GM18498 (cell line): ENCODE results near the gene RGS9.
"Not testable (repeated sequence)": the region's sequence is repeated elsewhere in the genome, so short reads cannot be mapped to it uniquely, and the experiment has no call there.

Experiments used
- ATAC-seq: cut with Tn5 transposase; IDR thresholded peaks from one replicate; pipeline ENCODE4 v1.9.1; 2021; ENCODE audit warnings: mild to moderate bottlenecking, moderate library complexity; ENCODE audit not compliant: unreplicated experiment

The RGS9 gene

GRCh38 chr17:65180752-65181236, 43.6 kb downstream of the RGS9 start:
- not testable (repeated sequence) for ATAC-seq

GRCh38 chr17:65181237-65182061, 44.3 kb downstream of the RGS9 start:
- peak; percentile 66 for ATAC-seq

DNA sequence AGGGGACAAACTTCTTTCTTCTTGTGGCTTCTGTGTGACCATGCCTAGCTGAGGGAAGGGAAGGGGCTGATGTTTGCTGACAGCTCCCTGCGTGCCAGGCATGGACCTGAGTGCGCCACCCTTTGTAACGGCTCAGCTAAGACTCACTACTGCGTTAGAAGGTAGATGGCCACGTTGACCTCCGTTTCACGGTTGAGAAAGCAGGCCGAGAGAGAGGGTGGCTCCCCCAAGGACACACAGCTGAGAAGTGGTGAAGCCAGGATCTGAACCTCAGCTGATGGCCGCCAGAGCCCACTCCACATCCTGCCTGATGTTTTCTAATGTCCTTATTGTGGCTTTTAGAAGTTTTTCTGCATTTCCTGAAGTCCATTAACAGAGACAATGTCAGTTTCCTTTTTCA, 45.1 kb downstream of the RGS9 start:
- peak; percentile 43 for ATAC-seq

DNA sequence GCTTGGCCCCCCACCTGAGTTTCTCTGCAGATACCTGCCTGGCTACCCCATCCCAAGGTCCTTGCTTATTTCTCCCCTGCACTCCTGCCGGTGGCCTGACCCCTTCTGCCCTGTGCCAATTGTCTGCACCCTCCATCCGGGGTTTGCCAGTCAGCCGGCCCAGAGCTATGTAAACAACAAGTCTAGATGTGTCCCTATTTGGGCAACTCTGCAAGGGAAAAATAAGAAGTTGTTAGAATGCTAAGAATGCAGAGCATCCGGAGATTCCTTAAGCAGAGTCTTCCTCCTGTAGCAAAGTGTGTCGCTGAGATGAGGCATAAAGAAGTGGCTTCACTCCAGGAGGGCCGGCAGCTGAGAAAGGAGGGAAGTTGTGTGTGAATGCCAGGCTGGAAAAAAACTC, 46.6 kb downstream of the RGS9 start:
- ATAC-seq = no peak

GRCh38 chr17:65184235-65184959, 47.2 kb downstream of the RGS9 start:
- no peak for ATAC-seq

DNA sequence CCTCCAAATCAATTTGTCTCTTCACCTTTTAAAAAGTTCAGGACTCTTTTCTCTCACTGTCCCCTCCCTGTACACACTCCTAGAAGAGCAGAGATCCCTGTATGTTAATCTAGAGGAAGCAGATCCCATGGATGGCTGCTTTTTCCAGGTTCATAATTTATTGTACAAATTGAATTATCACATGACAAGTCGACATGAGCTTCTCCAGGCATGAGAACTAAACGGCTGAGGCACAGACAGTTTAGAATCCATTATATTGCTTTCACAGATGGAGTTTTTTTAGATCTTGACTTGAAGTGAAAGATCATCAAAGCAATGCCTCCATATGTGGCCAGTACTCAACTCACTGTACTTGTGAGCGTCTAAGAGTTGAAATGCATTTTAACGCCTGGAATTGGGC, 47.9 kb downstream of the RGS9 start:
- ATAC-seq = no peak

DNA sequence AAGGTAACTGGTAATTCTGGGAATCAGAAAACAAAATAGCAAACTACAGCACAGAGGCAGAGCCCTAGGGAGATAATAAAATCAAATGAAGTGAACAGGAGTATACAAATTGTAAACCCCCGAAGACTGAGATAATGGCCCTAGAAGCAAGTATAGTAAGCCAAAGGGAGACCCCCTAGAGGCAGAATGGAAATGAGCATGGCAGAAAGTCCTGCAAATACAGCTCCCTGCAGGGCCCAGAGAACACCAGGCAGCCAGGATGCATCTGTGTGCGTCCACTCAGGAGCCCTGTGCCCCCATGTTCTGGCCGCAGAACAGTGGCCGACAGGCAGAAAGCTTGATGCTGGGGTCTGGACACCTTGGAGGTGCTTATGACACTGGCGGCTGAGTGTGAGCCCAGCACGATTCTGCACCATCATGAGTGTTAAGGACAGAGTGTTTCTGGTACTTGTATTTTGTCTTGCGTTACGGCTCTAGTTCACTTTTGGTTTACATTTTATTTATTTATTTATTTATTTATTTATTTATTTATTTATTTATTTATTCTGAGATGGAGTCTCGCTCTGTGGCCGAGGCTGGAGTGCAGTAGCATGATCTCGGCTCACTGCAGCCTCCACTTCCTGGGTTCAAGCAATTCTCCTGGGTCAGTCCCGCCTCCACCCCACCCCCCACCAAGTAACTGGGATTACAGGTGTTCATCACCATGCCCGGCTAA, 48.7 kb downstream of the RGS9 start:
- ATAC-seq = no peak

- no peak for ATAC-seq
Observed at GRCh38 chr17:65190467-65191097, 53.4 kb downstream of the RGS9 start.

GRCh38 chr17:65191811-65192740, 54.9 kb downstream of the RGS9 start:
- ATAC-seq = no peak

- ATAC-seq = no peak
Observed at GRCh38 chr17:65193305-65193704, 56.1 kb downstream of the RGS9 start.

- ATAC-seq = no peak
Observed at GRCh38 chr17:65193716-65194293, 56.6 kb downstream of the RGS9 start.

DNA sequence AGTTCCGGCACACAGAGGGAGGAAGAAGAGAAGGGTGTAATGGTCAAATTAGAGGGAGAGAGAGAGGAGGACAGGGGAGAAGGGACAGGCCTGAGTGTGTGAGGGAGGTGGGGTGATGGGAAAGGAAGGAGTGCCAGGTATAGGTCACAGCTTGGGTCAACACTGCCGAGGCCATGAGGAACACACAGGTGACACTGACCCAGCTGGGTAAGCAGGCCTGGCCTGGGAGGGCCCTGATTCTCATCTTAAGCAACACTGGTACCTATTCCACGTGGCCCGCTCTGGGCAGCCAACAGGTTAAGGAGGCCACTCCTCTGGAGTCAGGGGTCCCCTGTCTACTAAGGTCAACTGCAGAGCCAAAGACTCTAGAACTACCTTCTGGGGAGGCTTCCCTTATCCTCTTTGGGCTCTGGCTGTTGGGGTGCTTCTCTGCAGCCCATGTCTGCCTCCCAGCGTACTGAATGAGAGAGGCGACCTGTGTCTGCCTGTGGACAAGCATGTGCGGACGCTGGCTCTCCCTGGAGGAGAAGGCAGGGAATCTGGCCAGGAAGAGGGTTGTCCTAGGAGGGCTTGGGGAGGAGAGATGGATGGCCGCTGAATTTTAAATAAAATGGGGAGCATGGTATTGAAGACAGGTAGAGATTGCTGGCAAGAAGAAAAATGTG, 57.6 kb downstream of the RGS9 start:
- no peak for ATAC-seq

GRCh38 chr17:65195716-65196115, 58.5 kb downstream of the RGS9 start:
- ATAC-seq = no peak

GRCh38 chr17:65196617-65197016, 59.4 kb downstream of the RGS9 start:
- no peak for ATAC-seq

DNA sequence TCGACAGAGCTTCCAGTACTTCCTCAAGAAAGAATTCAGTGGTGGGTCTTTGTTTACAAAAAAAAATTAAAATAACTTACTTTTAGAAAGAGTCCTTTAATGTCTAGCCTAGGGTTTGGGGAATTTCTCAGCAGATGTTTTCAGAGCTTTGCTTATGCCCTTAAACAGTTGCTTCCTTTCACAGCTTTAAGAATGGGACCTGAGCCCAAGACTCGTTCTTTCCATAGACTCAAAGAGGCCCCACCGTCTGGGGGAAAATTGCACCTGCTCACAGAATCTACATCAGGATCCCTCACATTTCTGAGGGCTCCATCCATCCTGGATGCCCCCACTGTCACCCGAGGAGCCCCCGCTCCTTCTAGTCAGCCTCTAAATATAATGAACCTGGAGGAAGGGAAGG, 60.0 kb downstream of the RGS9 start:
- no peak for ATAC-seq

- ATAC-seq = peak; percentile 46
Observed at GRCh38 chr17:65198653-65199382, 61.6 kb downstream of the RGS9 start.

- ATAC-seq = no peak
Observed at GRCh38 chr17:65201331-65201730, 64.2 kb downstream of the RGS9 start.

DNA sequence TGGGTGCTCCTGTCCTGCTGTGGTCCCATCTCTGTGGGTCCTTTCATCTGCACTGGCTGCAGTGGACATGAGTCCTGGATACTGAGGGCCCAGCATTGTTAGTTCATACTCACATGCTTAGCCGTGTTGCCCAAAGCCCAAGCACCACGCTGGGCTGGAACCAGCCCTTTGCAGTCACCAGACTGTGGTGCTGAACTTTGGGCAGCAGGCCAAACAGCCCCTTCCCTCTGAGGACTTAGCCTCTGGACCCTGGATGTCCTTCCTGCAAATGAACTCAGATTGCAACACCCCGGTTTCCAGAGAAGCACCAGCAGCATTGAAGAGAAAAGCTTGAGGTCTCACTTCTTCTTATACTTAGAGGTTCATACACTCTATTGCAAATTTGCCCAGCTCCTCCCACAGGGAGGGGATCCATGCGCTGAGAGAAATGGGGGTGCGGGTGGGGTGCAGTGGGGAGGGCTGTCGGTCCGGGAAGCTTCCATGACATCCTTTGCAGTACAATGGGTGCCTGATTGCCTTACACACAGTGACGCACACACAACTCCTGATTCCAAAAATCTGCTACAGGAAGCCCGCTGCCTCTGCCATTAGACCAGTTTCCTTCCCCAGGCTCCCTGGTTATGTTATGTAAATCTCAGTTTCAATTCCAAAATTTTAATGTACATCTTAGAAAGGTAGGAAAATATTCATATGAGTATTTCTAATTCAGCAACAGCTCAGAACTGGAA, 65.8 kb downstream of the RGS9 start:
- ATAC-seq = no peak
